GM19463 (cell line): ENCODE data around the gene DNM2.
"Not testable (repeated sequence)": the region's sequence is repeated elsewhere in the genome, so short reads cannot be mapped to it uniquely, and the experiment has no call there.

Experiments used
- ATAC-seq: cut with Tn5 transposase; IDR thresholded peaks from one replicate; pipeline ENCODE4 v1.9.1; 2021; ENCODE audit warnings: mild to moderate bottlenecking, moderate library complexity; ENCODE audit not compliant: unreplicated experiment

Gene DNM2

GRCh38 chr19:10717356-10718204 lies at the start of gene DNM2:
TSS of gene DNM2 (plus strand) at chr19:10718079. CDS start at chr19:10718243, 164 bp downstream.
- ATAC-seq: peak; percentile 85

GRCh38 chr19:10669246-10669645 lies 48.6 kb upstream of the DNM2 start:
- ATAC-seq: no peak

- ATAC-seq: no peak
Measured at GRCh38 chr19:10670182-10670581, 47.7 kb upstream of the DNM2 start.

- no peak for ATAC-seq
Measured at GRCh38 chr19:10670876-10671804, 46.7 kb upstream of the DNM2 start.

DNA sequence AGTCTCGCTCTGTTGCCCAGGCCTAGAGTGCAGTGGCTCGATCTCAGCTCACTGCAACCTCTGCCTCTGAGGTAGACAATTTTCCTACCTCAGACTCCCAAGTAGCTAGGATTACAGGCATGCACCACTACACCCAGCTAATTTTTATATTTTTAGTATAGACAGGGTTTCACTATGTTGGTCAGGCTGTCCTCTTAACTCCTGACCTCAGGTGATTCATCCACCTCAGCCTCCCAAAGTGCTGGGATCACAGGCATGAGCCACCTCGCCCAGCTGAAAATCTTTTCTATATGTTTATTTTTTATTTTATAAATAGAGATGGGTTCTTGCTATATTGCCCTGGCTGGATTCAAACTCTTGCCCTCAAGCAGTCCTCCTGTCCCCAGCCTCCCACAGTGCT lies 46.0 kb upstream of the DNM2 start:
- ATAC-seq: not testable (repeated sequence)

GRCh38 chr19:10675214-10675613 lies 42.7 kb upstream of the DNM2 start:
- ATAC-seq: not testable (repeated sequence)

GRCh38 chr19:10677751-10678150 lies 40.1 kb upstream of the DNM2 start:
- ATAC-seq: no peak

DNA sequence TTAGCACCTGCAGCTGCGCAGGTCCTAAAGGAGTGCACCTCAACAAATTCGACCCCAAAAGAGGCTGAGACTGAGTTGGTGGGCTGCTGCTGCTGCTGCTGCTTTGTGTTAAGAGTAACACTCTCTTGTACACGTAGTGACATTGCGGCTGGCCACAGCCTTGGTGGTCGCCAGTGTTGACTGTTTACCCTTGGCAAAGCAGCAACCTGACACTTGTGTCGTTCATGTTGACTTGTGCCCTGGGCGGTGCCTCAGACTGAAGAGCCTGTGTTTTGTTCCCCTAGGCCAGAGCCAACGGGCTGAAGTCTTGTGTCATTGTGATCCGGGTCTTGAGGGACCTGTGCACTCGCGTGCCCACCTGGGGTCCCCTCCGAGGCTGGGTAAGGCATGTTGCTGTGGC lies 39.1 kb upstream of the DNM2 start:
- no peak for ATAC-seq

GRCh38 chr19:10679743-10680142 lies 38.1 kb upstream of the DNM2 start:
- no peak for ATAC-seq

GRCh38 chr19:10680545-10681135 lies 37.2 kb upstream of the DNM2 start:
- no peak for ATAC-seq

GRCh38 chr19:10681658-10682057 lies 36.2 kb upstream of the DNM2 start:
- ATAC-seq: no peak

GRCh38 chr19:10682397-10683063 lies 35.3 kb upstream of the DNM2 start:
- ATAC-seq: no peak

- no peak for ATAC-seq
Measured at GRCh38 chr19:10683064-10683426, 34.8 kb upstream of the DNM2 start.

DNA sequence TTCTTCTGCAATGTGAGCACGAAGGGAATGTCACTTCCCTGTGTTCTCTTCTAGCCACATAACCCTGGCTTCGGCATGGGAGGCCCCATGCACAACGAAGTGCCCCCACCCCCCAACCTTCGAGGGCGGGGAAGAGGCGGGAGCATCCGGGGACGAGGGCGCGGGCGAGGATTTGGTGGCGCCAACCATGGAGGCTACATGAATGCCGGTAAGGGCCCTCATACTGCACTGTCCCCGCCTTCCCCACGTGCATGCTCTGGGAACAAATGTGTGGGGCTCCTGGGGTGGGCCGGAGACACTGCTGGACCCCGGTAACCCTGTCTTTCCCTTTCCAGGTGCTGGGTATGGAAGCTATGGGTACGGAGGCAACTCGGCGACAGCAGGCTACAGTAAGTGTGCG lies 34.3 kb upstream of the DNM2 start:
- ATAC-seq: no peak

GRCh38 chr19:10685210-10685609 lies 32.7 kb upstream of the DNM2 start:
- no peak for ATAC-seq

DNA sequence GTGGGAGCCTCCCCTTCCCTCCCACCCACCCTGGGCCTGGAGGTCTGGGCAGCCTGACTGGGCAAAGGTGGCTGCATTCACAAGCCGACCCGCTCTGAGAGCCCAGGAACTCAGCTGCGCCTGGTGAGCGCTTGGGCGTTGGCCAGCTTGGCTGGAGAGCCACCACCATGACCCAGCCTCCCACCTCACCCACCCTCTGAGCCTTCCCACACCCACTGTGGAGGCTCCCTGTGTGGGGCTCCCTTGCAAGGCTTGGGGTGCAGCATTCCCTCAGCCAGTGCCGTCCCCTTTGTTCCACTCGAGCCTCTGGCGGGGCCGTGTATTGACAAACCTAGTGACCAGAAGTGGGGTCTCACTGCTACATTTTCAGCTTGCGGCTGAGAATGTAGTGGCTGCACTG lies 31.7 kb upstream of the DNM2 start:
- no peak for ATAC-seq

- no peak for ATAC-seq
Measured at GRCh38 chr19:10686661-10687517, 31.0 kb upstream of the DNM2 start.

GRCh38 chr19:10687518-10688288 lies 30.2 kb upstream of the DNM2 start:
- ATAC-seq: no peak
